ENCODE results near the gene RNASEH2B.

GRCh38 chr13:50940509-50940908 lies 30.9 kb downstream of the RNASEH2B start:
- TF ChIP-seq EZH2phosphoT487 (IDR thresholded peaks at IDR 0.05; ENCODE audit: borderline replicate concordance) (no peak), CTCF (conservative IDR thresholded peaks at IDR 0.05; ENCODE audit: low read length) (no peak)
